NCI-H345 (cell line): Measurements from ENCODE around the gene COX7A2L.
"Not testable (repeated sequence)": the region's sequence is repeated elsewhere in the genome, so short reads cannot be mapped to it uniquely, and the experiment has no call there.

Experiments used
- DNase-seq: peaks from one replicate; lab custom pipeline; 2025; lab: John Stamatoyannopoulos, UW

COX7A2L gene

GRCh38 chr2:42360890-42361727 lies at the start of gene COX7A2L:
TSS of gene COX7A2L (minus strand) at chr2:42361217. CDS start at chr2:42361161, 56 bp downstream.
- DNase-seq: peak; percentile 96

- DNase-seq: no peak
Observed at GRCh38 chr2:42408009-42408408, 47.0 kb upstream of the COX7A2L start.

GRCh38 chr2:42407476-42407875 lies 46.5 kb upstream of the COX7A2L start:
- DNase-seq: no peak

GRCh38 chr2:42404676-42405075 lies 43.7 kb upstream of the COX7A2L start:
- no peak for DNase-seq

- DNase-seq: no peak
Observed at GRCh38 chr2:42401773-42402172, 40.8 kb upstream of the COX7A2L start.

- not testable (repeated sequence) for DNase-seq
Observed at GRCh38 chr2:42398052-42398451, 37.0 kb upstream of the COX7A2L start.

- DNase-seq: not testable (repeated sequence)
Observed at GRCh38 chr2:42393320-42393719, 32.3 kb upstream of the COX7A2L start.

- no peak for DNase-seq
Observed at GRCh38 chr2:42392191-42392590, 31.2 kb upstream of the COX7A2L start.

GRCh38 chr2:42390401-42390969 lies 29.5 kb upstream of the COX7A2L start:
- DNase-seq: no peak

GRCh38 chr2:42386682-42387081 lies 25.7 kb upstream of the COX7A2L start:
- DNase-seq: no peak

GRCh38 chr2:42385225-42385624 lies 24.2 kb upstream of the COX7A2L start:
- DNase-seq: no peak

GRCh38 chr2:42383855-42384530 lies 23.0 kb upstream of the COX7A2L start:
- no peak for DNase-seq

- no peak for DNase-seq
Observed at GRCh38 chr2:42382144-42382543, 21.1 kb upstream of the COX7A2L start.

- not testable (repeated sequence) for DNase-seq
Observed at GRCh38 chr2:42380026-42380425, 19.0 kb upstream of the COX7A2L start.

GRCh38 chr2:42378415-42378814 lies 17.4 kb upstream of the COX7A2L start:
- DNase-seq: no peak

GRCh38 chr2:42376758-42377157 lies 15.7 kb upstream of the COX7A2L start:
- no peak for DNase-seq

GRCh38 chr2:42372474-42373200 lies 11.6 kb upstream of the COX7A2L start:
- no peak for DNase-seq

- DNase-seq: no peak
Observed at GRCh38 chr2:42371611-42372473, 10.8 kb upstream of the COX7A2L start.

GRCh38 chr2:42369532-42370229 lies 8.7 kb upstream of the COX7A2L start:
- peak; percentile 32 for DNase-seq

- peak; percentile 85 for DNase-seq
Observed at GRCh38 chr2:42368817-42369531, 8.0 kb upstream of the COX7A2L start.
